GM12801 (cell line): ENCODE measurements around the gene VPS37D.

Experiments used
- TF ChIP-seq, protein P1 (sequence below): IDR thresholded peaks from one replicate; pipeline ENCODE4 v1.5.1; 2011; ENCODE audit warnings: control low read depth; ENCODE audit not compliant: insufficient read length; ENCODE audit errors: extremely low read depth

The VPS37D gene

DNA sequence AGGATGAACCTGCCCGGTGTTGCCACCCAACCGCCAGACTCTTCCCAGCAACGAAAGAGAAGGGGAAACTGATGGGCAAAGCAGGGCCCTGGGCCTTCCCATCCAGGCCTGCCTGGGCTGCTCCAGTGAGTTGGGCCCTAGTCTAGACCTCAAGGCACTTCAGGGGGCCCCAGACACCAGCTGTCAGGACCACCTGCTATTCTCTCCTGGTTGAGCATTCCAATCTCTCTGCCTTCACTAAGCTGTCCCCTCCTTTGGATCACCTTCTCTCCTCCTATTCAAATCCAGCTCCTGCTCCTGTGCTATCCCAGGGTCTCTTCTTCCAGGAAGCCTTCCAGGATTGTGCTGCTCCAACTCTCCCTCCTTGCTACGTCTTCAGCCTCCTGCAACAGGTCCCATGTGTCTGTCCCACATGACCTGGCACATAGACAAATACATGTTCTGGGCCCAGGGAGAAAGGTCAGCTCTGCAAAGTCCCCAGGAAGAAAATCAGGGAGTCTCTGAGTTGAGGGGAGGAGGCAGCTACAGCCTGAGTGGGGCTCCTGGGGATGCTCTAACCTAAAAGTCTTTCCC is 48.8 kb downstream of the VPS37D start:
- TF ChIP-seq, protein P1, sequence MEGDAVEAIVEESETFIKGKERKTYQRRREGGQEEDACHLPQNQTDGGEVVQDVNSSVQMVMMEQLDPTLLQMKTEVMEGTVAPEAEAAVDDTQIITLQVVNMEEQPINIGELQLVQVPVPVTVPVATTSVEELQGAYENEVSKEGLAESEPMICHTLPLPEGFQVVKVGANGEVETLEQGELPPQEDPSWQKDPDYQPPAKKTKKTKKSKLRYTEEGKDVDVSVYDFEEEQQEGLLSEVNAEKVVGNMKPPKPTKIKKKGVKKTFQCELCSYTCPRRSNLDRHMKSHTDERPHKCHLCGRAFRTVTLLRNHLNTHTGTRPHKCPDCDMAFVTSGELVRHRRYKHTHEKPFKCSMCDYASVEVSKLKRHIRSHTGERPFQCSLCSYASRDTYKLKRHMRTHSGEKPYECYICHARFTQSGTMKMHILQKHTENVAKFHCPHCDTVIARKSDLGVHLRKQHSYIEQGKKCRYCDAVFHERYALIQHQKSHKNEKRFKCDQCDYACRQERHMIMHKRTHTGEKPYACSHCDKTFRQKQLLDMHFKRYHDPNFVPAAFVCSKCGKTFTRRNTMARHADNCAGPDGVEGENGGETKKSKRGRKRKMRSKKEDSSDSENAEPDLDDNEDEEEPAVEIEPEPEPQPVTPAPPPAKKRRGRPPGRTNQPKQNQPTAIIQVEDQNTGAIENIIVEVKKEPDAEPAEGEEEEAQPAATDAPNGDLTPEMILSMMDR: no peak

GRCh38 chr7:73717025-73717807 is 49.6 kb downstream of the VPS37D start:
- TF ChIP-seq, protein P1: no peak

GRCh38 chr7:73717991-73718405 is 50.4 kb downstream of the VPS37D start:
- TF ChIP-seq, protein P1: no peak

- TF ChIP-seq, protein P1: no peak
These were observed 50.8 kb downstream of the VPS37D start for GRCh38 chr7:73718438-73718881.

- TF ChIP-seq, protein P1: no peak
These were observed 51.5 kb downstream of the VPS37D start, which contains the start of gene STX1A for GRCh38 chr7:73718905-73719805. Gene STX1A, minus strand, starts transcription at chr7:73719669. Its CDS starts 38 bp downstream, at chr7:73719631.

- TF ChIP-seq, protein P1: no peak
These were observed 52.2 kb downstream of the VPS37D start for GRCh38 chr7:73719806-73720169.

GRCh38 chr7:73721377-73721817 is 53.8 kb downstream of the VPS37D start:
- TF ChIP-seq, protein P1: no peak
